Neural cell (in vitro differentiated cells): Measurements from ENCODE around the gene C10orf105. TPM values are rescaled to one million over a fixed set of nuclear protein-coding genes. Genes with fewer than 3 reads are reported as not detected.

ENCODE experiments used
- H2AFZ ChIP-seq: fragments of 200-600, 300-800 bp; sonication (generic), shearing (Covaris generic); 2 replicates; pipeline ENCODE4 v1.6.0; 2014; ENCODE audit warnings: low read depth, mild to moderate bottlenecking, antibody characterized with exemption, low read length, moderate library complexity
- H3F3A ChIP-seq: fragments of 200-600 bp; shearing (Covaris generic); 2 replicates; pipeline ENCODE4 v1.6.1; 2016; ENCODE audit warnings: mild to moderate bottlenecking, moderate library complexity, mixed read lengths, antibody characterized with exemption, low read length; ENCODE audit not compliant: insufficient read depth, poor library complexity, severe bottlenecking
- H3K27ac ChIP-seq: fragments of 200-600, 300-800 bp; sonication (generic), shearing (Covaris generic); 2 replicates; pipeline ENCODE4 v1.5.1; 2014; ENCODE audit warnings: mild to moderate bottlenecking, low read length, moderate library complexity
- H3K27me3 ChIP-seq: fragments of 300-800, 200-600 bp; sonication (generic), shearing (Covaris generic); 2 replicates; pipeline ENCODE4 v1.6.0; 2014; ENCODE audit warnings: mild to moderate bottlenecking, low read depth, low read length, moderate library complexity; ENCODE audit not compliant: insufficient read depth
- H3K36me3 ChIP-seq: fragments of 300-800, 200-600 bp; sonication (generic), shearing (Covaris generic); 2 replicates; pipeline ENCODE4 v1.5.1; 2014; ENCODE audit warnings: mild to moderate bottlenecking, antibody characterized with exemption, low read length, moderate library complexity; ENCODE audit not compliant: insufficient read depth
- H3K4me2 ChIP-seq: fragments of 300-800, 200-600 bp; sonication (generic), shearing (Covaris generic); 2 replicates; pipeline ENCODE4 v1.6.0; 2014; ENCODE audit warnings: mild to moderate bottlenecking, low read length
- H3K4me3 ChIP-seq: fragments of 300-800, 200-600 bp; sonication (generic), shearing (Covaris generic); 2 replicates; pipeline ENCODE4 v1.5.1; 2014; ENCODE audit warnings: mild to moderate bottlenecking, low read length, moderate library complexity
- H3K79me2 ChIP-seq: fragments of 200-600 bp; shearing (Covaris generic); replicated peaks from 2 replicates; pipeline ENCODE4 v1.6.0; 2014; ENCODE audit warnings: mild to moderate bottlenecking, low read length, moderate library complexity; ENCODE audit not compliant: insufficient read depth
- H3K9ac ChIP-seq: fragments of 300-800, 200-600 bp; sonication (generic), shearing (Covaris generic); 2 replicates; pipeline ENCODE4 v1.6.1; 2016; ENCODE audit warnings: mild to moderate bottlenecking, low read length, mixed read lengths
- H3K9me2 ChIP-seq: fragments of 200-600 bp; shearing (Covaris generic); 2 replicates; pipeline ENCODE4 v1.6.1; 2016; ENCODE audit warnings: mild to moderate bottlenecking, low read length, mixed read lengths; ENCODE audit not compliant: insufficient read depth
- H3K9me3 ChIP-seq: fragments of 200-600, 300-800 bp; sonication (generic), shearing (Covaris generic); 2 replicates; pipeline ENCODE4 v1.6.1; 2016; ENCODE audit warnings: mild to moderate bottlenecking, mixed run types, low read length, moderate library complexity, mixed read lengths
- H4K20me1 ChIP-seq: fragments of 200-600 bp; shearing (Covaris generic); 2 replicates; pipeline ENCODE4 v1.6.1; 2016; ENCODE audit warnings: mild to moderate bottlenecking, mixed run types; ENCODE audit not compliant: insufficient read depth
- EP300 ChIP-seq: fragments of 450-650 bp; conservative IDR thresholded peaks from 2 replicates; pipeline ENCODE4 v1.6.1; 2014; ENCODE audit warnings: antibody characterized with exemption, mild to moderate bottlenecking, moderate library complexity; ENCODE audit not compliant: poor library complexity, severe bottlenecking
- EZH2 ChIP-seq: fragments of 200-600, 300-800 bp; shearing (Covaris generic), sonication (generic); IDR thresholded peaks from 2 replicates; pipeline ENCODE4 v1.6.1; 2014; ENCODE audit warnings: antibody characterized with exemption, low read length, borderline replicate concordance, mild to moderate bottlenecking; ENCODE audit not compliant: insufficient read depth, poor library complexity, severe bottlenecking
- MXI1 ChIP-seq: fragments of 450-650 bp; conservative IDR thresholded peaks from 2 replicates; pipeline ENCODE4 v1.6.1; 2014; ENCODE audit warnings: antibody characterized with exemption, mild to moderate bottlenecking; ENCODE audit not compliant: poor library complexity, severe bottlenecking
- POLR2AphosphoS5 ChIP-seq: IDR thresholded peaks from 2 replicates; pipeline ENCODE4 v1.6.1; 2012
- RAD21 ChIP-seq: fragments of 450-650 bp; conservative IDR thresholded peaks from 2 replicates; pipeline ENCODE4 v1.6.1; 2014; ENCODE audit warnings: antibody characterized with exemption, mild to moderate bottlenecking, moderate library complexity
- REST ChIP-seq: IDR thresholded peaks from 2 replicates; pipeline ENCODE4 v1.6.1; 2012; ENCODE audit warnings: borderline replicate concordance
- SMC3 ChIP-seq: fragments of 450-650 bp; conservative IDR thresholded peaks from 2 replicates; pipeline ENCODE4 v1.6.1; 2014; ENCODE audit warnings: antibody characterized with exemption, mild to moderate bottlenecking, moderate library complexity; ENCODE audit not compliant: poor library complexity
- TAF1 ChIP-seq: IDR thresholded peaks from 2 replicates; pipeline ENCODE4 v1.6.1; 2012; ENCODE audit warnings: low read depth
- polyA plus RNA-seq: library from polyadenylated mRNA; depleted of rRNA; stranded (reverse); fragments of >200 nt; gene quantifications from 2 replicates; pipeline ENCODE4 v1.2.3, GENCODE V29; 2014
- TF ChIP-seq, protein P1 (sequence below): fragments of 450-650 bp; IDR thresholded peaks from 2 replicates; pipeline ENCODE4 v1.5.1; 2014; ENCODE audit warnings: antibody characterized with exemption, mild to moderate bottlenecking, moderate library complexity; ENCODE audit not compliant: poor library complexity, severe bottlenecking

The C10orf105 gene
- polyA plus RNA-seq, 1 donor from 2014 or later = 0.11 TPM

GRCh38 chr10:71746344-71747037 lies 26.9 kb upstream of the C10orf105 start:
- Histone ChIP-seq H3K27ac (no peak overlapping the region), H3K9me3 (no peaks in the 10 kb centered on the region), H2AFZ (no peak overlapping the region), H3K9ac (no peak overlapping the region), H3K9me2 (no peaks in the 10 kb centered on the region), H3K79me2 (no peaks in the 10 kb centered on the region), H3K27me3 (no peaks in the 10 kb centered on the region), H3K4me2 (no peak overlapping the region), H3F3A (no peaks in the 10 kb centered on the region), H3K36me3 (no peaks in the 10 kb centered on the region), H3K4me3 (no peak overlapping the region), H4K20me1 (no peaks in the 10 kb centered on the region)
- no peak for TF ChIP-seq REST
- no peak for TF ChIP-seq SMC3
- TF ChIP-seq EP300 = no peak
- TF ChIP-seq, protein P1, sequence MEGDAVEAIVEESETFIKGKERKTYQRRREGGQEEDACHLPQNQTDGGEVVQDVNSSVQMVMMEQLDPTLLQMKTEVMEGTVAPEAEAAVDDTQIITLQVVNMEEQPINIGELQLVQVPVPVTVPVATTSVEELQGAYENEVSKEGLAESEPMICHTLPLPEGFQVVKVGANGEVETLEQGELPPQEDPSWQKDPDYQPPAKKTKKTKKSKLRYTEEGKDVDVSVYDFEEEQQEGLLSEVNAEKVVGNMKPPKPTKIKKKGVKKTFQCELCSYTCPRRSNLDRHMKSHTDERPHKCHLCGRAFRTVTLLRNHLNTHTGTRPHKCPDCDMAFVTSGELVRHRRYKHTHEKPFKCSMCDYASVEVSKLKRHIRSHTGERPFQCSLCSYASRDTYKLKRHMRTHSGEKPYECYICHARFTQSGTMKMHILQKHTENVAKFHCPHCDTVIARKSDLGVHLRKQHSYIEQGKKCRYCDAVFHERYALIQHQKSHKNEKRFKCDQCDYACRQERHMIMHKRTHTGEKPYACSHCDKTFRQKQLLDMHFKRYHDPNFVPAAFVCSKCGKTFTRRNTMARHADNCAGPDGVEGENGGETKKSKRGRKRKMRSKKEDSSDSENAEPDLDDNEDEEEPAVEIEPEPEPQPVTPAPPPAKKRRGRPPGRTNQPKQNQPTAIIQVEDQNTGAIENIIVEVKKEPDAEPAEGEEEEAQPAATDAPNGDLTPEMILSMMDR = no peak
- no peak for TF ChIP-seq MXI1

GRCh38 chr10:71745664-71746250 lies 26.2 kb upstream of the C10orf105 start:
- Histone ChIP-seq H3K4me2 (no peak overlapping the region), H3F3A (no peaks in the 10 kb centered on the region), H2AFZ (no peak overlapping the region), H3K4me3 (no peak overlapping the region), H3K9me3 (no peaks in the 10 kb centered on the region), H3K9me2 (no peaks in the 10 kb centered on the region), H3K36me3 (no peaks in the 10 kb centered on the region), H3K27me3 (no peaks in the 10 kb centered on the region), H3K9ac (no peak overlapping the region), H3K79me2 (no peaks in the 10 kb centered on the region), H4K20me1 (no peaks in the 10 kb centered on the region), H3K27ac (no peak overlapping the region)
- TF ChIP-seq REST (no peak), TAF1 (no peak), RAD21 (no peak), MXI1 (no peak), EP300 (no peak), POLR2AphosphoS5 (no peak), EZH2 (no peak), SMC3 (no peak)
- TF ChIP-seq, protein P1 = no peak
